GM13977 (cell line): ENCODE results near the gene DGCR8.
A peak's percentile ranks its signal among the peaks of the same experiment; 100 is the strongest.

Experiments
- DNase-seq: peaks from one replicate; pipeline ENCODE4 v3.0.0; 2012; ENCODE audit warnings: low spot score
- in situ Hi-C: fragments of 300-500 bp; cut with MboI; formaldehyde crosslinking; loops from one replicate; pipeline ENCODE4 v1.12.0; 2022; ENCODE audit warnings: low sequenced_read_pairs, low pct_unique_long_range_greater_than_20kb, mixed read lengths, inconsistent platforms; ENCODE audit not compliant: unreplicated experiment
- TF ChIP-seq, protein P1 (sequence below): IDR thresholded peaks from 2 replicates; pipeline ENCODE4 v1.5.1; 2012; ENCODE audit warnings: mild to moderate bottlenecking, control low read depth; ENCODE audit not compliant: insufficient read depth; ENCODE audit errors: extremely low read depth, missing control alignments

DGCR8 gene

DNA sequence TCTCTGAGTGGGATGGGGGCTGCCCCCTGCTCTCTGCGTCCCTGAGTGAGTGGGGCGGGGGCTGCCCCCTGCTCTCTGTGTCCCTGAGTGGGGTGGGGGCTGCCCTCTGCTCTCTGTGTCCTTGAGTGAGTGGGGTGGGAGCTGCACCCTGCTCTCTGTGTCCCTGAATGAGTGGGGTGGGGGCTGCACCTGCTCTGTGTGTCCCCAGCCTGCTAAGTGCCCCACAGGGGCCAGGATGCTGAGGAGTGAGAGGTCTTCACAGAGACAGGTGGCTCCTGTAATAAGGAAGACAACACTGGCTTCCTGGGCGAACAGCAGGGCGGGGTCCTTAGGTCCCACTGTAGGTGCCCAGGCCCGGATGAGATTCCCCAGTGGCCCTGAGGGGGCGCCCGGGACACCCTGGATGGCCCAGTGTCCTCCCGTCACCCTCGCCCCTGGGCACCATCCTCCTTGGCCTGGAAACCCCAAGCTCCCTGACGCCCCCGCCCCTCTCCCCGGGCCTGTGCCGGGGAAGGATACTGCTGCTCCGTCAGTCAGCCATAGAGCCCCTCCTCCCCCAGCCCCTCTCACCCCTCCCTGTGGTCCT is 74.7 kb downstream of the DGCR8 start:
- in situ Hi-C loops = loop anchor here (10.0 kb wide), 1 partner anchor 140 kb away; no protein-coding TSS in a partner anchor
- TF ChIP-seq, protein P1, sequence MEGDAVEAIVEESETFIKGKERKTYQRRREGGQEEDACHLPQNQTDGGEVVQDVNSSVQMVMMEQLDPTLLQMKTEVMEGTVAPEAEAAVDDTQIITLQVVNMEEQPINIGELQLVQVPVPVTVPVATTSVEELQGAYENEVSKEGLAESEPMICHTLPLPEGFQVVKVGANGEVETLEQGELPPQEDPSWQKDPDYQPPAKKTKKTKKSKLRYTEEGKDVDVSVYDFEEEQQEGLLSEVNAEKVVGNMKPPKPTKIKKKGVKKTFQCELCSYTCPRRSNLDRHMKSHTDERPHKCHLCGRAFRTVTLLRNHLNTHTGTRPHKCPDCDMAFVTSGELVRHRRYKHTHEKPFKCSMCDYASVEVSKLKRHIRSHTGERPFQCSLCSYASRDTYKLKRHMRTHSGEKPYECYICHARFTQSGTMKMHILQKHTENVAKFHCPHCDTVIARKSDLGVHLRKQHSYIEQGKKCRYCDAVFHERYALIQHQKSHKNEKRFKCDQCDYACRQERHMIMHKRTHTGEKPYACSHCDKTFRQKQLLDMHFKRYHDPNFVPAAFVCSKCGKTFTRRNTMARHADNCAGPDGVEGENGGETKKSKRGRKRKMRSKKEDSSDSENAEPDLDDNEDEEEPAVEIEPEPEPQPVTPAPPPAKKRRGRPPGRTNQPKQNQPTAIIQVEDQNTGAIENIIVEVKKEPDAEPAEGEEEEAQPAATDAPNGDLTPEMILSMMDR = no peak
- DNase-seq = no peak

DNA sequence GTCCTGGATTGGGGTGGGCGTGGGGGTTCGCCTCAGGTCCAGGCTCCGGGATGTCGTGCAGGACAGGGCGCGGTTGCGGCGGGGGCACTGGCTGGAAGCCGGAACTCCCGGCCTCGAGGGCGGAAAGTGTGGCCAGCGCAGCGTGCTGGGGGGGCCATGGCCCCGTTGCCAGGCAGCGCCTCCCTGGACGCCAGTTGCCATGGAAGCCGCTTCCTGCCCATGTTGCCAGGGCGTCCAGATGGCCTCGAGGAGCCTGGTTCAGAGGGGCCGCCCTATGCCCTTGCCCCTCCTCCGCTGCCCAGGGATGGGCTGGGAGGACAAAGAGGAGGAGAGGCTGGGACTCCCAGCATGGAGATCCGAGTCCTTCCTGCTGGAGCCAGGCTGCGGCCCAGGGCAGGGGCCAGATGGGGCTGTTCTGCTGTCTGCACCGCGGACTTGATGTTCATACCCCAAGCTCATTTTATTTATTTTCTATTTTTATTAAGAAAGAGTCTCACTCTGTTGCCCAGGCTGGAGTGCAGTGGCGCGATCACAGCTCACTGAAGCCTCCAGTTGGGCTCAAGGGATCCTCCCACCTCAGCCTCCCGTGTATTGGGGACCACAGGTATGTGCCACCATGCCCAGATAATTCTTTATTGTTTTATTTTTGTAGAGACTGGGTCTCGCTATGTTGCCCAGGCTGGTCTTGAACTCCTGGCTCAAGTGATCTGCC is 75.4 kb downstream of the DGCR8 start:
- TF ChIP-seq, protein P1 = no peak
- DNase-seq = no peak
- in situ Hi-C loops = loop anchor here (10.0 kb wide), 1 partner anchor 139 kb away; no protein-coding TSS in a partner anchor

DNA sequence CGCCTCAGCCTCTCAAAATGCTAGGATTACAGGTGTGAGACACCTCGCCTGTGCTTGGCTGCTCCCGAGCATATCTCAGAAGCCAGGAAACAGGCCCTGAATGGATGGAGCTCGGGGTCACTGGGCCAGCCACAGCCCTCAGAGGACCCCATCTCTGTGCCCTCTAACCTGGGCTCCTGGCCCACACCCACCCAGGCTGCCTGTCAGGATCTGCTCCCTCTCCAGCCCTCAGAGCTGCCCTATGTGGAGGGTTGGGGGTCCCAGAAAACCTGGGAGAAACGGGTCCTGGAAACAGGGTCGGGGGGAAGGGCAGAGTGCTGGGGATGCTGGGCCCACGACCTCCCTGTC is 76.0 kb downstream of the DGCR8 start:
- TF ChIP-seq, protein P1 = no peak
- no peak for DNase-seq
- in situ Hi-C loops = loop anchor here (10.0 kb wide), 1 partner anchor 139 kb away; no protein-coding TSS in a partner anchor

DNA sequence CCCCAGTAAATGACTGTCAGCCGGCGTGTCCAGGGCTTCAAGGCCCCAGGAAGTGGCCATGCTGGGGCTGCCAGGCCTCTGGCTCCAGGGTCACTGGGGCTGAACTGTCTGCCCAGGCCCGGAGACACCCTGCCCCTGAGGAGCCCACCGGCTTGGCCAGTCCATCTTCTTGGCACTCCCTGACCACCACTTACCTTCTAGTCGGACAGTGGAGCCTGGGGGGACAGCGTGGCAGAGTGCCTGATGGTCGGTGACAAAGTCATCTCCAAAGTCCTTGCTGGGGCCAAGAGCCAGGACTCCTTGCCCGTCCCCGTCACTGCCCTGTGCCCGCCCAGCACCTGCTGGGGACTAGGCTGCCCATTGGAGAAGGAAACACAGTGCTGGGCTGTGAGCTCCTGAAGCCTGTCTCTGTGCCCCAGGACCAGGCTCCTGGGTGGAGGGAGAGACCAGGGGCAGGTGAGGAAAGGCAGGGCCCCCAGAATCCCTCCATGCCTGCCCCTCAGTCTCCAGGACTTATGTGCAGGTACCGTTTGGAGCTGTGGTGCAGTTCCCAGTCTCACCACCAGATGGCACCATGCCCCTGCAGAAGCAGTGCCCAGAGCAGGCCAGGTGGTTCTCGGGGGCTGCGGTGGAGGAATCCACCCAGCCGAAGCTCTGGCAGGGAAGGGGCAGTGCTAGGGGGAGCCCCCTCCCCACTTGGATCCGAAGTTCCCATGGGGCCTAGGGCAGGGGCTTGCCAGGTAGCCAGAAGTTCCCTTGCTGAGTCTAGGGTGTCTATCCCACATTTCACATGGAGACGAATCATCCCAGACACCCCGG is 76.8 kb downstream of the DGCR8 start:
- TF ChIP-seq, protein P1 = peak; percentile 97
- DNase-seq = peak; percentile 96
- in situ Hi-C loops = loop anchor here (10.0 kb wide), 1 partner anchor 138 kb away; no protein-coding TSS in a partner anchor

DNA sequence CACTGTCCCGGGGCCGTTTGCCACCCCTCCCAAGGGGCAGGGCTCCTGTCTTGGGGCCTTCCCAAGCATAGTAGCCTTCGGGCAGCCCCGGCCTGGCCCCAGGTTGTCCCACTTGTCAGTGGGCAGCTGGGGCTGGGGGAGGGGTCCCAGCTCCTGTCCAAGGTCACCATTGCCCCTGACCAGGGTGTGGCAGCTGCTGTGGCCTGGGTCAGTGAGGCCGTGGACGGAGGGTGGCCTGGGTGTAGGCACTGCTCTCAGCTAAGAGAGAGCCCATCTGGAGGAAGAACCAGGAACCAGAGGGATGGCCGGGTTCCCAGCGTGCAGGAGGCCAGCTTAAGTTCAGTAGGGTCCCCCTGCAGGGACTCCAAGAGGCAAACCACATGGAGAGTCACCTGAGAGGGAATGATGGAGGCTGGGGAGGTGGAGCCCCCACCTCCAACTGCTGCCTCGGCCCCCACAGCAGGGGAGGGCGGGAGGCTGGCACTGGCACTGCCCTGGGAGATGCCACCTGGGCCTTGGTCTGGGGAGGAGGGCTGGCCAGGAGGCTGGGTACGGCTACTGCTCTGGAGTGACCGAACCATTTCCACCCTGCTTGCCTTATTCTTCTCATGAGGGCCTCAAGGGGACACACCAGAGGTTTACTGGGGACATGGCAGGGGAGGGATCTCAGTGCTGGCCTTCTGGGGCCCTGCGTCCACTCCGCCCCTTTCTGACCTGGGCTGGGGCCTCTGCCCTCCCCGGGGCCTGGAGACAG is 77.6 kb downstream of the DGCR8 start:
- DNase-seq = no peak
- TF ChIP-seq, protein P1 = no peak
- in situ Hi-C loops = loop anchor here (10.0 kb wide), 1 partner anchor 137 kb away; no protein-coding TSS in a partner anchor

DNA sequence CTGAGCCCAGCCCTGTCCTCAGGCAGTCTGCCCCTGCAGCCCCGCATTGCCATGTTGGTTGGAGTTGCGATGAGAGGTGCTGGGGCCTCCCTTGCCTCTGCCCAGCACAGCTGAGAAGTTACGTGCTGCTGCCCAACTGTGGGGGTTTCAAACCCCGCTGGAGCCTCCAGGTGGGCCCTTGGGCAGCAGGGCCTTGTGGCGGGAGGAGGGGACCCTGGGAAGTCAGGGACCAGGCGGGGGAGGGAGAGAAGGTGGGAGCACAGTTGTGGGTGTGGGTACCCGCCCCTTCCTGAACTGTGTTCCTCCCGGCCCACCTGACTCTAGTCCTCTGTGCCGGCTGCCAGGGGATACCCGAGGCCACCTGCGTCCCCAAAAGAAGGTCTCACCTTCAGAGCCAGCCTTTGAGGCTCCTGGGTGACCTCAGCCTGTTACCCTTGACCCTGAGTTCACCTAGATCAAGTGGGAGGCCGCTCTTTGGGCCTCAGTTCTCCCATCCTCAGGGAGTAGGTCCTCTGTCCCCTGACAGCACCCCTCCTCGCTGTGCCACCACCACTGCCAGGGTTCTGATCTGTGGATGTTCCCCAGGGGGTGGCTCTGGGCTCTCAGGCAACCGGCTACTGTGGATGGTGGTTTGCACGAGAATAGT is 78.5 kb downstream of the DGCR8 start:
- in situ Hi-C loops = loop anchor here (10.0 kb wide), 1 partner anchor 136 kb away; no protein-coding TSS in a partner anchor
- DNase-seq = no peak
- TF ChIP-seq, protein P1 = no peak
